ENCODE measurements around the gene HNRNPL.
"Not testable (repeated sequence)": the region's sequence is repeated elsewhere in the genome, so short reads cannot be mapped to it uniquely, and the experiment has no call there.

HNRNPL gene

GRCh38 chr19:38800577-38801347, 49.0 kb downstream of the HNRNPL start:
- no peak overlapping the region for H3K4me3 ChIP-seq (ENCODE audit: low read depth, low read length)
- no peak for DNase-seq (ENCODE audit: low read depth)

GRCh38 chr19:38799104-38799503, 50.7 kb downstream of the HNRNPL start:
- TF ChIP-seq CTCF (IDR thresholded peaks at IDR 0.05; ENCODE audit: control insufficient read depth, extremely low read depth, insufficient read depth): no peak
- no peak for DNase-seq (ENCODE audit: low read depth)
- no peak overlapping the region for H3K4me3 ChIP-seq (ENCODE audit: low read depth, low read length)

More at GRCh38 chr19:38800577-38801347, 49.0 kb downstream of the HNRNPL start:
- no peak for TF ChIP-seq CTCF (IDR thresholded peaks at IDR 0.05; ENCODE audit: control insufficient read depth, extremely low read depth, insufficient read depth)

GRCh38 chr19:38797781-38798180, 52.0 kb downstream of the HNRNPL start:
- not testable (repeated sequence) for H3K4me3 ChIP-seq (ENCODE audit: low read depth, low read length); DNase-seq (ENCODE audit: low read depth)

- no peak for DNase-seq (ENCODE audit: low read depth)
- no peak for TF ChIP-seq CTCF (IDR thresholded peaks at IDR 0.05; ENCODE audit: control insufficient read depth, extremely low read depth, insufficient read depth)
- no peak overlapping the region for H3K4me3 ChIP-seq (ENCODE audit: low read depth, low read length)
Observed at GRCh38 chr19:38796154-38796553, 53.6 kb downstream of the HNRNPL start.

- no peak overlapping the region for H3K4me3 ChIP-seq (ENCODE audit: low read depth, low read length)
- DNase-seq (ENCODE audit: low read depth): no peak
Observed at GRCh38 chr19:38795549-38795948, 54.2 kb downstream of the HNRNPL start.

GRCh38 chr19:38793671-38794070, 56.1 kb downstream of the HNRNPL start:
- H3K4me3 ChIP-seq (ENCODE audit: low read depth, low read length): no peak overlapping the region
- TF ChIP-seq CTCF (IDR thresholded peaks at IDR 0.05; ENCODE audit: control insufficient read depth, extremely low read depth, insufficient read depth): no peak
- no peak for DNase-seq (ENCODE audit: low read depth)

More at GRCh38 chr19:38795549-38795948, 54.2 kb downstream of the HNRNPL start:
- TF ChIP-seq CTCF (IDR thresholded peaks at IDR 0.05; ENCODE audit: control insufficient read depth, extremely low read depth, insufficient read depth): no peak

GRCh38 chr19:38793177-38793576, 56.6 kb downstream of the HNRNPL start:
- no peak for TF ChIP-seq CTCF (IDR thresholded peaks at IDR 0.05; ENCODE audit: control insufficient read depth, extremely low read depth, insufficient read depth)
- no peak overlapping the region for H3K4me3 ChIP-seq (ENCODE audit: low read depth, low read length)
- DNase-seq (ENCODE audit: low read depth): no peak

Data from LNCaP clone FGC (cell line).